PC-3 (cell line): ENCODE results near the gene ZDHHC19.

Source experiments
- CTCF ChIP-seq: fragments of 300-600 bp; sonication (generic); conservative IDR thresholded peaks from 2 replicates; pipeline ENCODE4 v1.5.1; 2017; ENCODE audit warnings: antibody characterized with exemption, low read depth, mild to moderate bottlenecking, low read length
- EZH2 ChIP-seq: fragments of 300-600 bp; sonication (generic); IDR thresholded peaks from one replicate; pipeline ENCODE4 v1.6.1; 2017; ENCODE audit warnings: antibody characterized with exemption, mild to moderate bottlenecking, low read length; ENCODE audit not compliant: unreplicated experiment
- EZH2phosphoT487 ChIP-seq: fragments of 300-600 bp; sonication (generic); IDR thresholded peaks from 2 replicates; pipeline ENCODE4 v1.6.1; 2018; ENCODE audit warnings: mild to moderate bottlenecking, antibody characterized with exemption, low read length, borderline replicate concordance

- no peak for TF ChIP-seq EZH2phosphoT487
- TF ChIP-seq CTCF = no peak
- no peak for TF ChIP-seq EZH2
These were observed 25.0 kb upstream of the ZDHHC19 start for GRCh38 chr3:196236223-196236622.
